PC-9 (cell line): ENCODE measurements around the gene DOK5.

Experiments
- CTCF ChIP-seq: fragments of 200-600 bp; sonication (generic); conservative IDR thresholded peaks from 2 replicates; pipeline ENCODE4 v1.6.1; 2017; ENCODE audit warnings: mixed run types, antibody characterized with exemption, mild to moderate bottlenecking, moderate library complexity
- EZH2 ChIP-seq: fragments of 200-600 bp; sonication (generic); IDR thresholded peaks from 2 replicates; pipeline ENCODE4 v1.8.0; 2017; ENCODE audit warnings: antibody characterized with exemption, low read depth

DNA sequence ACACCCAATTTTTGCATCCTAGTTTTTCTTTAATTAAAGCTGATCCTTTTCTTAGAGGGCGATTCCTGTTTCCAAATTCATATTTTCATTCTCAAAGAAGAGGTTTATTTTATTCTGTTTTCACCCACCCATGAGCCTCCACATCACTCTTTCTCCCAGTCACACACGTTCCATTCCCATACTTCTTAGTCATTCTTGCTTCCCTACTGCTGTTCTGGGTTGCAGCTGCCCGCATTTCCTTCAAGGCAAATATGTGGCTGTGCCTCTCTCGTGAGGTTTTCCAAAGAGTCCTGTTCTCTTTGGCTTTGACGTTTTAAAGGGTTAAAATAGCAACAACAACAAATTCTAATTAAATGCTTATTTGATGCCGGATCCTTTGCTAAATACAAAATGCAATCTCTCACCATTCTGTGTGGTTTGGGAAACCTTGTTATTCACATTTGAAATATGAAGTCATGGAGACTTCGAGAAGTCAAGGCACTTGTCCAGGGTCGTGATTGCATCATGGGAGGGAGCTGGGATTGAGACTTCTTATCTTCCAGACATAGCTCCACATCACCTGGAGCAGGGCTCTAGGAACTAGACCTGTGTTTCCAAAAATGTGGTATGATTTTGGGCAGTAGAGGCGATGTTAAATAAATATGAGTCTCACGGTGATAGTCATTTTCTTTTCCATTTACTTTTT, 126.6 kb downstream of the DOK5 start:
- TF ChIP-seq CTCF (no peak), EZH2 (no peak)
